Neural cell (in vitro differentiated cells): Measurements from ENCODE around the gene CCDC126.

ENCODE experiments used
- EP300 ChIP-seq: fragments of 450-650 bp; conservative IDR thresholded peaks from 2 replicates; pipeline ENCODE4 v1.6.1; 2014; ENCODE audit warnings: antibody characterized with exemption, mild to moderate bottlenecking, moderate library complexity; ENCODE audit not compliant: poor library complexity, severe bottlenecking
- EZH2 ChIP-seq: fragments of 200-600, 300-800 bp; shearing (Covaris generic), sonication (generic); IDR thresholded peaks from 2 replicates; pipeline ENCODE4 v1.6.1; 2014; ENCODE audit warnings: antibody characterized with exemption, low read length, borderline replicate concordance, mild to moderate bottlenecking; ENCODE audit not compliant: insufficient read depth, poor library complexity, severe bottlenecking
- POLR2AphosphoS5 ChIP-seq: IDR thresholded peaks from 2 replicates; pipeline ENCODE4 v1.6.1; 2012
- RAD21 ChIP-seq: fragments of 450-650 bp; conservative IDR thresholded peaks from 2 replicates; pipeline ENCODE4 v1.6.1; 2014; ENCODE audit warnings: antibody characterized with exemption, mild to moderate bottlenecking, moderate library complexity
- SMC3 ChIP-seq: fragments of 450-650 bp; conservative IDR thresholded peaks from 2 replicates; pipeline ENCODE4 v1.6.1; 2014; ENCODE audit warnings: antibody characterized with exemption, mild to moderate bottlenecking, moderate library complexity; ENCODE audit not compliant: poor library complexity
- TAF1 ChIP-seq: IDR thresholded peaks from 2 replicates; pipeline ENCODE4 v1.6.1; 2012; ENCODE audit warnings: low read depth
- TF ChIP-seq, protein P1 (sequence below): fragments of 450-650 bp; IDR thresholded peaks from 2 replicates; pipeline ENCODE4 v1.5.1; 2014; ENCODE audit warnings: antibody characterized with exemption, mild to moderate bottlenecking, moderate library complexity; ENCODE audit not compliant: poor library complexity, severe bottlenecking
- TF ChIP-seq, protein P2 (sequence below): IDR thresholded peaks from 2 replicates; pipeline ENCODE4 v1.6.1; 2012; ENCODE audit warnings: borderline replicate concordance

DNA sequence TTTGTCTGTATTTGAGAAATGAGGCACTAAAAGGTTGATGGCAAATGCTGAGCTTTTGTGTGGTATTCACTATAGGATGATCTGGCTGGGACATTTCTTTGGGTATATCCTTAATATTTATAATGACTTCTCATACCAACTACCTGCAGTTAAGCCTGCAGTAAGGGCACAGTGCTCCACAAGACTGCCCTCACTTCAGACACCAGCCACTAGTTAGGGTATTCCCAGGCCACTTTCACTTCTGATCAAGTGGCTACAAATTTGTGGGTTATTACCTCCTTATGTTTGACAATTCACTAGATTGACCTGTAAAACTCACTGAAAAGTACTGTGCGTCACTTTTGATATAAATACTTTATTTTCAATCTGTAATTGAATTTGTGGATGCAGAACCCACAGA, 20.3 kb downstream of the CCDC126 start:
- TF ChIP-seq, protein P1, sequence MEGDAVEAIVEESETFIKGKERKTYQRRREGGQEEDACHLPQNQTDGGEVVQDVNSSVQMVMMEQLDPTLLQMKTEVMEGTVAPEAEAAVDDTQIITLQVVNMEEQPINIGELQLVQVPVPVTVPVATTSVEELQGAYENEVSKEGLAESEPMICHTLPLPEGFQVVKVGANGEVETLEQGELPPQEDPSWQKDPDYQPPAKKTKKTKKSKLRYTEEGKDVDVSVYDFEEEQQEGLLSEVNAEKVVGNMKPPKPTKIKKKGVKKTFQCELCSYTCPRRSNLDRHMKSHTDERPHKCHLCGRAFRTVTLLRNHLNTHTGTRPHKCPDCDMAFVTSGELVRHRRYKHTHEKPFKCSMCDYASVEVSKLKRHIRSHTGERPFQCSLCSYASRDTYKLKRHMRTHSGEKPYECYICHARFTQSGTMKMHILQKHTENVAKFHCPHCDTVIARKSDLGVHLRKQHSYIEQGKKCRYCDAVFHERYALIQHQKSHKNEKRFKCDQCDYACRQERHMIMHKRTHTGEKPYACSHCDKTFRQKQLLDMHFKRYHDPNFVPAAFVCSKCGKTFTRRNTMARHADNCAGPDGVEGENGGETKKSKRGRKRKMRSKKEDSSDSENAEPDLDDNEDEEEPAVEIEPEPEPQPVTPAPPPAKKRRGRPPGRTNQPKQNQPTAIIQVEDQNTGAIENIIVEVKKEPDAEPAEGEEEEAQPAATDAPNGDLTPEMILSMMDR: no peak
- TF ChIP-seq, protein P2, sequence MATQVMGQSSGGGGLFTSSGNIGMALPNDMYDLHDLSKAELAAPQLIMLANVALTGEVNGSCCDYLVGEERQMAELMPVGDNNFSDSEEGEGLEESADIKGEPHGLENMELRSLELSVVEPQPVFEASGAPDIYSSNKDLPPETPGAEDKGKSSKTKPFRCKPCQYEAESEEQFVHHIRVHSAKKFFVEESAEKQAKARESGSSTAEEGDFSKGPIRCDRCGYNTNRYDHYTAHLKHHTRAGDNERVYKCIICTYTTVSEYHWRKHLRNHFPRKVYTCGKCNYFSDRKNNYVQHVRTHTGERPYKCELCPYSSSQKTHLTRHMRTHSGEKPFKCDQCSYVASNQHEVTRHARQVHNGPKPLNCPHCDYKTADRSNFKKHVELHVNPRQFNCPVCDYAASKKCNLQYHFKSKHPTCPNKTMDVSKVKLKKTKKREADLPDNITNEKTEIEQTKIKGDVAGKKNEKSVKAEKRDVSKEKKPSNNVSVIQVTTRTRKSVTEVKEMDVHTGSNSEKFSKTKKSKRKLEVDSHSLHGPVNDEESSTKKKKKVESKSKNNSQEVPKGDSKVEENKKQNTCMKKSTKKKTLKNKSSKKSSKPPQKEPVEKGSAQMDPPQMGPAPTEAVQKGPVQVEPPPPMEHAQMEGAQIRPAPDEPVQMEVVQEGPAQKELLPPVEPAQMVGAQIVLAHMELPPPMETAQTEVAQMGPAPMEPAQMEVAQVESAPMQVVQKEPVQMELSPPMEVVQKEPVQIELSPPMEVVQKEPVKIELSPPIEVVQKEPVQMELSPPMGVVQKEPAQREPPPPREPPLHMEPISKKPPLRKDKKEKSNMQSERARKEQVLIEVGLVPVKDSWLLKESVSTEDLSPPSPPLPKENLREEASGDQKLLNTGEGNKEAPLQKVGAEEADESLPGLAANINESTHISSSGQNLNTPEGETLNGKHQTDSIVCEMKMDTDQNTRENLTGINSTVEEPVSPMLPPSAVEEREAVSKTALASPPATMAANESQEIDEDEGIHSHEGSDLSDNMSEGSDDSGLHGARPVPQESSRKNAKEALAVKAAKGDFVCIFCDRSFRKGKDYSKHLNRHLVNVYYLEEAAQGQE: no peak
- TF ChIP-seq RAD21: no peak
- no peak for TF ChIP-seq SMC3
- TF ChIP-seq POLR2AphosphoS5: no peak
- no peak for TF ChIP-seq EP300
- TF ChIP-seq EZH2: no peak
- TF ChIP-seq TAF1: no peak
